ENCODE data around the gene HNMT. TPM values are rescaled to one million over a fixed set of nuclear protein-coding genes. Genes with fewer than 3 reads are reported as not detected.

Gene HNMT
- total RNA-seq, 1 experiment from 2014 or later, result 3.1 TPM

DNA sequence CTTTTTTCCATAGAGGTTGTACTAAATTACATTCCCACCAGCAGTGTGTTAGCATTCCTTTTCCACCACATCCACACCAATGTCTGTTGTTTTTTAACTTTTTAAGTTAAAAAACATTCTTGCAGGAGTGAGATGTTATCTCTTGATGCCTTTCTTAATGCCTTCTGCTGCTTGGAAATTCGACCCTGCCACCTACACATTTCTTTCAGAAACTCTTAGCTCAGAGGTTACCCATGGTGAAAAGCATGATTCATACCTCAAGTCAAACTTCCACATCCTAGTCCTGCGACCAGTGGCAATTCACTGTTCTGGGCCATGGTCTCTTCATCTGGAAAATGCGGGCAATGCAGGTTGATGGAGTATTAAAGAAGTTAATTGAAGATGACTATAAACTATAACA is 12.7 kb upstream of the HNMT start:
- no peak overlapping the region for H3K27ac Mint-ChIP-seq

More for the DNA sequence above, 12.7 kb upstream of the HNMT start:
- POLR2A ChIA-PET, result no interaction called here
- Mint-ChIP-seq H3K27me3 (ENCODE audit: low read depth) (peaks cover 12% of the 10 kb centered on the region), H3K36me3 (no peaks in the 10 kb centered on the region), H3K4me3 (no peak overlapping the region), H3K9me3 (peaks cover 6% of the 10 kb centered on the region), H3K4me1 (peaks cover 18% of the 10 kb centered on the region)
- no peak for ATAC-seq
- CTCF ChIA-PET, result no interaction called here
- TF ChIP-seq, protein P1, sequence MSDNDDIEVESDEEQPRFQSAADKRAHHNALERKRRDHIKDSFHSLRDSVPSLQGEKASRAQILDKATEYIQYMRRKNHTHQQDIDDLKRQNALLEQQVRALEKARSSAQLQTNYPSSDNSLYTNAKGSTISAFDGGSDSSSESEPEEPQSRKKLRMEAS (CRISPR knock-in tag; IDR thresholded peaks at IDR 0.05), result no peak
- TF ChIP-seq ZNF423 (CRISPR knock-in tag; IDR thresholded peaks at IDR 0.05) (no peak), TEAD1 (CRISPR knock-in tag; IDR thresholded peaks at IDR 0.05) (no peak), SP1 (CRISPR knock-in tag; conservative IDR thresholded peaks at IDR 0.05) (no peak), ZNF671 (CRISPR knock-in tag; IDR thresholded peaks at IDR 0.05) (no peak), CBFB (CRISPR knock-in tag; IDR thresholded peaks at IDR 0.05; ENCODE audit: low read depth) (no peak), OVOL2 (CRISPR knock-in tag; IDR thresholded peaks at IDR 0.05; ENCODE audit: borderline replicate concordance) (no peak), RORB (CRISPR knock-in tag; IDR thresholded peaks at IDR 0.05) (no peak)
- TF ChIP-seq, protein P2, sequence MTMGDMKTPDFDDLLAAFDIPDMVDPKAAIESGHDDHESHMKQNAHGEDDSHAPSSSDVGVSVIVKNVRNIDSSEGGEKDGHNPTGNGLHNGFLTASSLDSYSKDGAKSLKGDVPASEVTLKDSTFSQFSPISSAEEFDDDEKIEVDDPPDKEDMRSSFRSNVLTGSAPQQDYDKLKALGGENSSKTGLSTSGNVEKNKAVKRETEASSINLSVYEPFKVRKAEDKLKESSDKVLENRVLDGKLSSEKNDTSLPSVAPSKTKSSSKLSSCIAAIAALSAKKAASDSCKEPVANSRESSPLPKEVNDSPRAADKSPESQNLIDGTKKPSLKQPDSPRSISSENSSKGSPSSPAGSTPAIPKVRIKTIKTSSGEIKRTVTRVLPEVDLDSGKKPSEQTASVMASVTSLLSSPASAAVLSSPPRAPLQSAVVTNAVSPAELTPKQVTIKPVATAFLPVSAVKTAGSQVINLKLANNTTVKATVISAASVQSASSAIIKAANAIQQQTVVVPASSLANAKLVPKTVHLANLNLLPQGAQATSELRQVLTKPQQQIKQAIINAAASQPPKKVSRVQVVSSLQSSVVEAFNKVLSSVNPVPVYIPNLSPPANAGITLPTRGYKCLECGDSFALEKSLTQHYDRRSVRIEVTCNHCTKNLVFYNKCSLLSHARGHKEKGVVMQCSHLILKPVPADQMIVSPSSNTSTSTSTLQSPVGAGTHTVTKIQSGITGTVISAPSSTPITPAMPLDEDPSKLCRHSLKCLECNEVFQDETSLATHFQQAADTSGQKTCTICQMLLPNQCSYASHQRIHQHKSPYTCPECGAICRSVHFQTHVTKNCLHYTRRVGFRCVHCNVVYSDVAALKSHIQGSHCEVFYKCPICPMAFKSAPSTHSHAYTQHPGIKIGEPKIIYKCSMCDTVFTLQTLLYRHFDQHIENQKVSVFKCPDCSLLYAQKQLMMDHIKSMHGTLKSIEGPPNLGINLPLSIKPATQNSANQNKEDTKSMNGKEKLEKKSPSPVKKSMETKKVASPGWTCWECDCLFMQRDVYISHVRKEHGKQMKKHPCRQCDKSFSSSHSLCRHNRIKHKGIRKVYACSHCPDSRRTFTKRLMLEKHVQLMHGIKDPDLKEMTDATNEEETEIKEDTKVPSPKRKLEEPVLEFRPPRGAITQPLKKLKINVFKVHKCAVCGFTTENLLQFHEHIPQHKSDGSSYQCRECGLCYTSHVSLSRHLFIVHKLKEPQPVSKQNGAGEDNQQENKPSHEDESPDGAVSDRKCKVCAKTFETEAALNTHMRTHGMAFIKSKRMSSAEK (CRISPR knock-in tag; IDR thresholded peaks at IDR 0.05; ENCODE audit: borderline replicate concordance), result no peak
- TF ChIP-seq, protein P3, sequence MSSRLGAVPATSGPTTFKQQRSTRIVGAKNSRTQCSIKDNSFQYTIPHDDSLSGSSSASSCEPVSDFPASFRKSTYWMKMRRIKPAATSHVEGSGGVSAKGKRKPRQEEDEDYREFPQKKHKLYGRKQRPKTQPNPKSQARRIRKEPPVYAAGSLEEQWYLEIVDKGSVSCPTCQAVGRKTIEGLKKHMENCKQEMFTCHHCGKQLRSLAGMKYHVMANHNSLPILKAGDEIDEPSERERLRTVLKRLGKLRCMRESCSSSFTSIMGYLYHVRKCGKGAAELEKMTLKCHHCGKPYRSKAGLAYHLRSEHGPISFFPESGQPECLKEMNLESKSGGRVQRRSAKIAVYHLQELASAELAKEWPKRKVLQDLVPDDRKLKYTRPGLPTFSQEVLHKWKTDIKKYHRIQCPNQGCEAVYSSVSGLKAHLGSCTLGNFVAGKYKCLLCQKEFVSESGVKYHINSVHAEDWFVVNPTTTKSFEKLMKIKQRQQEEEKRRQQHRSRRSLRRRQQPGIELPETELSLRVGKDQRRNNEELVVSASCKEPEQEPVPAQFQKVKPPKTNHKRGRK (CRISPR knock-in tag; IDR thresholded peaks at IDR 0.05; ENCODE audit: borderline replicate concordance), result no peak
- TF ChIP-seq, protein P4, sequence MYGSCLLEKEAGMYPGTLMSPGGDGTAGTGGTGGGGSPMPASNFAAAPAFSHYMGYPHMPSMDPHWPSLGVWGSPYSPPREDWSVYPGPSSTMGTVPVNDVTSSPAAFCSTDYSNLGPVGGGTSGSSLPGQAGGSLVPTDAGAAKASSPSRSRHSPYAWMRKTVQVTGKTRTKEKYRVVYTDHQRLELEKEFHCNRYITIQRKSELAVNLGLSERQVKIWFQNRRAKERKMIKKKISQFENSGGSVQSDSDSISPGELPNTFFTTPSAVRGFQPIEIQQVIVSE (CRISPR knock-in tag; IDR thresholded peaks at IDR 0.05; ENCODE audit: borderline replicate concordance), result no peak
- TF ChIP-seq, protein P5, sequence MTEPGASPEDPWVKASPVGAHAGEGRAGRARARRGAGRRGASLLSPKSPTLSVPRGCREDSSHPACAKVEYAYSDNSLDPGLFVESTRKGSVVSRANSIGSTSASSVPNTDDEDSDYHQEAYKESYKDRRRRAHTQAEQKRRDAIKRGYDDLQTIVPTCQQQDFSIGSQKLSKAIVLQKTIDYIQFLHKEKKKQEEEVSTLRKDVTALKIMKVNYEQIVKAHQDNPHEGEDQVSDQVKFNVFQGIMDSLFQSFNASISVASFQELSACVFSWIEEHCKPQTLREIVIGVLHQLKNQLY (CRISPR knock-in tag; IDR thresholded peaks at IDR 0.05), result no peak
- TF ChIP-seq, protein P6, sequence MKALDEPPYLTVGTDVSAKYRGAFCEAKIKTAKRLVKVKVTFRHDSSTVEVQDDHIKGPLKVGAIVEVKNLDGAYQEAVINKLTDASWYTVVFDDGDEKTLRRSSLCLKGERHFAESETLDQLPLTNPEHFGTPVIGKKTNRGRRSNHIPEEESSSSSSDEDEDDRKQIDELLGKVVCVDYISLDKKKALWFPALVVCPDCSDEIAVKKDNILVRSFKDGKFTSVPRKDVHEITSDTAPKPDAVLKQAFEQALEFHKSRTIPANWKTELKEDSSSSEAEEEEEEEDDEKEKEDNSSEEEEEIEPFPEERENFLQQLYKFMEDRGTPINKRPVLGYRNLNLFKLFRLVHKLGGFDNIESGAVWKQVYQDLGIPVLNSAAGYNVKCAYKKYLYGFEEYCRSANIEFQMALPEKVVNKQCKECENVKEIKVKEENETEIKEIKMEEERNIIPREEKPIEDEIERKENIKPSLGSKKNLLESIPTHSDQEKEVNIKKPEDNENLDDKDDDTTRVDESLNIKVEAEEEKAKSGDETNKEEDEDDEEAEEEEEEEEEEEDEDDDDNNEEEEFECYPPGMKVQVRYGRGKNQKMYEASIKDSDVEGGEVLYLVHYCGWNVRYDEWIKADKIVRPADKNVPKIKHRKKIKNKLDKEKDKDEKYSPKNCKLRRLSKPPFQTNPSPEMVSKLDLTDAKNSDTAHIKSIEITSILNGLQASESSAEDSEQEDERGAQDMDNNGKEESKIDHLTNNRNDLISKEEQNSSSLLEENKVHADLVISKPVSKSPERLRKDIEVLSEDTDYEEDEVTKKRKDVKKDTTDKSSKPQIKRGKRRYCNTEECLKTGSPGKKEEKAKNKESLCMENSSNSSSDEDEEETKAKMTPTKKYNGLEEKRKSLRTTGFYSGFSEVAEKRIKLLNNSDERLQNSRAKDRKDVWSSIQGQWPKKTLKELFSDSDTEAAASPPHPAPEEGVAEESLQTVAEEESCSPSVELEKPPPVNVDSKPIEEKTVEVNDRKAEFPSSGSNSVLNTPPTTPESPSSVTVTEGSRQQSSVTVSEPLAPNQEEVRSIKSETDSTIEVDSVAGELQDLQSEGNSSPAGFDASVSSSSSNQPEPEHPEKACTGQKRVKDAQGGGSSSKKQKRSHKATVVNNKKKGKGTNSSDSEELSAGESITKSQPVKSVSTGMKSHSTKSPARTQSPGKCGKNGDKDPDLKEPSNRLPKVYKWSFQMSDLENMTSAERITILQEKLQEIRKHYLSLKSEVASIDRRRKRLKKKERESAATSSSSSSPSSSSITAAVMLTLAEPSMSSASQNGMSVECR (CRISPR knock-in tag; IDR thresholded peaks at IDR 0.05; ENCODE audit: borderline replicate concordance), result no peak
- no peak for DNase-seq (ENCODE audit: low spot score)

Measured in WTC11 (cell line).